ENCODE data around the gene ZNF516. TPM values are rescaled to one million over a fixed set of nuclear protein-coding genes. Genes with fewer than 3 reads are reported as not detected.

Gene ZNF516
- total RNA-seq, 3 donors from 2014 or later = 22.0 to 47.9 (median 23.2) TPM

DNA sequence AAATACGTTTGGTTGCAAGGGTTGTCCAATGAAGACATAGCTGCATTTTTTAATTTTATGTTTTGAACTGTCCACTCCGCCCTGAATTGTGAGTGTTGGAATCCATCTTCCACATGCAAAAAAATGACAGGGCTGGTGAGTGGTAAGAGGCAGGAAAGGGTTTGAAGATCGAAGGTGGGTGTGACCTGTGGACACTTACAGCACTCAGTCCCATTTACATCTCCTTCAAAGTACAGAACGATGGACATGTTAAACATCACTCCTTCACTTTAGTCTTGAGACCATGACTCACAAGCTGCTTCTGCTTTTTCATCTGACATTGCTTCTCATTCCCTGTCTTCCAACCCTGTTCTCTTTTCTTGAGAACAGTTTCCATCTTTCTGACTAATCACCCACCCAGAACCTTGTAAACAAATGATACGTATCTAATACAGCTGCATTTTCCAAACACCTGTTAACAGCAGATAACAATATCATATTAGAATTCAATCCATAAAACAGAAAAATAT, 179.3 kb downstream of the ZNF516 start:
- TF ChIP-seq CTCF (IDR thresholded peaks at IDR 0.05) = no peak
- no peak for ATAC-seq
- Histone ChIP-seq H3K4me3 (no peak overlapping the region), H3K36me3 (ENCODE audit: low read depth) (no peaks in the 10 kb centered on the region), H3K9me3 (no peaks in the 10 kb centered on the region), H3K4me1 (ENCODE audit: low read depth) (no peaks in the 10 kb centered on the region)
- no peak for DNase-seq
- intact Hi-C loops (cut with DNase I, micrococcal nuclease) = no loop called here

DNA sequence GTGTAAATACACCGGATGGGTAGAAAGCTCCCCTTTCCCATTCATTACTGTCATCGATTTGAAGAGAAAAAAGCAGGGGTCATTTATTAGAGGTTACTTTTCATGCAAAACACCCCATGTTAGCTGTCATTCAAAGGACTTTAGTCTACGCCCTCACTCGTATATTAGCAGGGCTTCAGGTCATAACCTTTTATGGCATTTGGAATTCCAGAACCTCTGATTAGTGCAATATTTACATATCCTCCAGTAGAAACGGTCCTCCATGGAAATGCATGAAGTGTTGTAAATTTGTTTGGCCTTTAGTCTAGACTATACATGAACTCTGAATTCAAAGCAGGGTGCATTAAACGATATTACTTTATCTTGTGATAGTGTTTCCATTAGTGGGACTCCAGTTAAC, 180.5 kb downstream of the ZNF516 start:
- DNase-seq = no peak
- H3K4me1 ChIP-seq (ENCODE audit: low read depth) = no peaks in the 10 kb centered on the region
- H3K9me3 ChIP-seq = no peaks in the 10 kb centered on the region
- no peak overlapping the region for H3K4me3 ChIP-seq
- ATAC-seq = no peak
- no peaks in the 10 kb centered on the region for H3K36me3 ChIP-seq (ENCODE audit: low read depth)
- intact Hi-C loops (cut with DNase I, micrococcal nuclease) = no loop called here
- no peak for TF ChIP-seq CTCF (IDR thresholded peaks at IDR 0.05)

DNA sequence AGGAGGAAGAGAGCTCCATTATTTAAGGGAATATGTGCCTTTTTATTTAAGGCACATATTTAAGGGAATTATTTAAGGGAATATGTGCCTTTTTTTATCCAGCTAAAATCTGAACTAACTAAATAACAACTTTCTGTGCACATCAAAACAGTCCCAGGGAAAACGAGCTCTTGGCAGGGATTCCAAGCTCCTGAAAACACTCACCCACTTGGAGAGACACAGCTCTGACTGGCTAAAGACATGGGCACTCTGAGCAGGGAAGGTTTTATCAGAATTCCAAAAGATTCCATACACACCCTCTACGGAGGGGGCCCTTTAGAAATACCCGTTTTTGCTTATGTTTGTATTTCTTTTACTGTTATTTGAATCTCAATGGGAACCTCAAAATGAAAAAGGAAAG, 181.0 kb downstream of the ZNF516 start:
- no peaks in the 10 kb centered on the region for H3K4me1 ChIP-seq (ENCODE audit: low read depth)
- intact Hi-C loops (cut with DNase I, micrococcal nuclease) = no loop called here
- H3K36me3 ChIP-seq (ENCODE audit: low read depth) = no peaks in the 10 kb centered on the region
- TF ChIP-seq CTCF (IDR thresholded peaks at IDR 0.05) = no peak
- DNase-seq = no peak
- no peak overlapping the region for H3K4me3 ChIP-seq
- ATAC-seq = no peak
- H3K9me3 ChIP-seq = no peaks in the 10 kb centered on the region
